Measurements from ENCODE around the gene WDR11. TPM values are rescaled to one million over a fixed set of nuclear protein-coding genes. Genes with fewer than 3 reads are reported as not detected.

WDR11 gene
- total and polyA plus RNA-seq, 9 of the 15 experiments (the other 6 are each of a cell fraction or from before 2014, with no cell fraction given), result 12.4 to 50.7 (median 23.6) TPM

DNA sequence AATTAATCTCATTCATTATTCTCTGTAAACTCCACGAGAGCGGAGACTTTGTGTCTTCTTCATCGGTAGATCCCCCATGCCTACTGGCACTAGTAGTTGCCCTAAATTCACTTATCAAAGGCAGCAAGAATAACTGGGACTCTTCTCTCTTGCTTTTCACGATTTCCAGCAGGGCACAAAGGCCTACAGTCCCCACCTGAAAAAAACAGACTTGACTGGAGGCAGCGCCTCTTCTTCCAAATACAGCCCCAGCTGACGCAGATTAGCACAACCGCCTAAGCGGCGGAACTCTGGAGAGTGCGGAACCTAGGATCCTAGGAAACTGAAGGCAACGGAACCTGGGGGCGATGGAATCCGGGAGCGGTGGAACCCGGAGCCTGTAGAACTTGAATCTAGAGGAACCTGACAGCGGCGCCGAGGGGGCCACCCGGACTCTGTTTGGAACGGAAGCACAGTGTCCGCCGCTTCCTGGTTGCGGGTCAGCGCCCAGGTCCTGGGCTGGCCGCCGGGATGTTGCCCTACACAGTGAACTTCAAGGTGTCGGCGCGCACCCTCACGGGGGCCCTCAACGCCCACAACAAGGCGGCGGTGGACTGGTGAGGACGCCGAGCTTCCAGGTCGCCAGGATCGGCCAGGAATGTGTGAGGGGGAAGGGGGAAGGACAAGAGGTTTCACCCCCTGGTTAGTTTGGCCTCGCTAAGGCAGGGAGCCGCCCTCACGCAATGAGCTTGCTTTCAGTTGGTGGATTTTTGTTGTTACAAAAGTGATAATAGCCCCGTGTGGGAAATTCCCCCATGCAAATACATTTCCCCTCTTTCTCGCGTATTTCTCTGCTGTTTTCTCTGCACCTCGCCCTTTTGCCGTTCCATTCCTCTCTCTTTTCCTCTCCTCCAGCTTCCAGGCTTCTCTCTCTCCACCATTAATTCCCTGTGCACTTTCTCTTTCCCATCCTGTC is at the start of gene WDR11 (continued):
- TF ChIP-seq TGIF2 (CRISPR knock-in tag; IDR thresholded peaks at IDR 0.05) (no peak), MYBL2 (IDR thresholded peaks at IDR 0.05; ENCODE audit: low read depth) (peak; percentile 31; the same call in 1 of the 2 replicates), MYBL2 (CRISPR knock-in tag; IDR thresholded peaks at IDR 0.05; ENCODE audit: borderline replicate concordance) (no peak), XRCC4 (IDR thresholded peaks at IDR 0.05; ENCODE audit: extremely low read depth, insufficient read depth, insufficient read length) (no peak), EP300 (IDR thresholded peaks at IDR 0.05; ENCODE audit: low read length) (peak; percentile 51), TCF3 (CRISPR knock-in tag; IDR thresholded peaks at IDR 0.05) (no peak), HDAC1 (IDR thresholded peaks at IDR 0.05) (peak in 1 of 2 experiments; percentile 75; a peak in 1 of 4 replicates), CBX5 (IDR thresholded peaks at IDR 0.05; ENCODE audit: borderline replicate concordance, low read depth) (no peak), CEBPB (tag; IDR thresholded peaks at IDR 0.05) (no peak), PTBP1 (IDR thresholded peaks at IDR 0.05; ENCODE audit: low read depth, low read length) (no peak), POLR2AphosphoS2 (IDR thresholded peaks at IDR 0.05; ENCODE audit: low read length) (no peak), RFX5 (IDR thresholded peaks at IDR 0.05; ENCODE audit: low read depth, low read length) (no peak), ZNF586 (CRISPR knock-in tag; conservative IDR thresholded peaks at IDR 0.05) (no peak), MCM2 (IDR thresholded peaks at IDR 0.05; ENCODE audit: low read depth) (no peak), ZBTB1 (CRISPR knock-in tag; IDR thresholded peaks at IDR 0.05; ENCODE audit: borderline replicate concordance, low read depth) (no peak), ZC3H4 (CRISPR knock-in tag; IDR thresholded peaks at IDR 0.05; ENCODE audit: borderline replicate concordance) (no peak), ZBTB7A (IDR thresholded peaks at IDR 0.05; ENCODE audit: borderline replicate concordance, control insufficient read depth, low read depth, low read length) (no peak), NCOA1 (IDR thresholded peaks at IDR 0.05; ENCODE audit: low read depth) (peak; percentile 97), PHTF2 (CRISPR knock-in tag; IDR thresholded peaks at IDR 0.05) (no peak), MAFK (IDR thresholded peaks at IDR 0.05; ENCODE audit: low read length) (no peak)
- TF ChIP-seq, protein P1, sequence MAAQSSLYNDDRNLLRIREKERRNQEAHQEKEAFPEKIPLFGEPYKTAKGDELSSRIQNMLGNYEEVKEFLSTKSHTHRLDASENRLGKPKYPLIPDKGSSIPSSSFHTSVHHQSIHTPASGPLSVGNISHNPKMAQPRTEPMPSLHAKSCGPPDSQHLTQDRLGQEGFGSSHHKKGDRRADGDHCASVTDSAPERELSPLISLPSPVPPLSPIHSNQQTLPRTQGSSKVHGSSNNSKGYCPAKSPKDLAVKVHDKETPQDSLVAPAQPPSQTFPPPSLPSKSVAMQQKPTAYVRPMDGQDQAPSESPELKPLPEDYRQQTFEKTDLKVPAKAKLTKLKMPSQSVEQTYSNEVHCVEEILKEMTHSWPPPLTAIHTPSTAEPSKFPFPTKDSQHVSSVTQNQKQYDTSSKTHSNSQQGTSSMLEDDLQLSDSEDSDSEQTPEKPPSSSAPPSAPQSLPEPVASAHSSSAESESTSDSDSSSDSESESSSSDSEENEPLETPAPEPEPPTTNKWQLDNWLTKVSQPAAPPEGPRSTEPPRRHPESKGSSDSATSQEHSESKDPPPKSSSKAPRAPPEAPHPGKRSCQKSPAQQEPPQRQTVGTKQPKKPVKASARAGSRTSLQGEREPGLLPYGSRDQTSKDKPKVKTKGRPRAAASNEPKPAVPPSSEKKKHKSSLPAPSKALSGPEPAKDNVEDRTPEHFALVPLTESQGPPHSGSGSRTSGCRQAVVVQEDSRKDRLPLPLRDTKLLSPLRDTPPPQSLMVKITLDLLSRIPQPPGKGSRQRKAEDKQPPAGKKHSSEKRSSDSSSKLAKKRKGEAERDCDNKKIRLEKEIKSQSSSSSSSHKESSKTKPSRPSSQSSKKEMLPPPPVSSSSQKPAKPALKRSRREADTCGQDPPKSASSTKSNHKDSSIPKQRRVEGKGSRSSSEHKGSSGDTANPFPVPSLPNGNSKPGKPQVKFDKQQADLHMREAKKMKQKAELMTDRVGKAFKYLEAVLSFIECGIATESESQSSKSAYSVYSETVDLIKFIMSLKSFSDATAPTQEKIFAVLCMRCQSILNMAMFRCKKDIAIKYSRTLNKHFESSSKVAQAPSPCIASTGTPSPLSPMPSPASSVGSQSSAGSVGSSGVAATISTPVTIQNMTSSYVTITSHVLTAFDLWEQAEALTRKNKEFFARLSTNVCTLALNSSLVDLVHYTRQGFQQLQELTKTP (IDR thresholded peaks at IDR 0.05; ENCODE audit: low read depth in 1 of 2, partially characterized antibody in 2 of 2), result peak in 1 of 2 experiments; percentile 20
- TF ChIP-seq, protein P2, sequence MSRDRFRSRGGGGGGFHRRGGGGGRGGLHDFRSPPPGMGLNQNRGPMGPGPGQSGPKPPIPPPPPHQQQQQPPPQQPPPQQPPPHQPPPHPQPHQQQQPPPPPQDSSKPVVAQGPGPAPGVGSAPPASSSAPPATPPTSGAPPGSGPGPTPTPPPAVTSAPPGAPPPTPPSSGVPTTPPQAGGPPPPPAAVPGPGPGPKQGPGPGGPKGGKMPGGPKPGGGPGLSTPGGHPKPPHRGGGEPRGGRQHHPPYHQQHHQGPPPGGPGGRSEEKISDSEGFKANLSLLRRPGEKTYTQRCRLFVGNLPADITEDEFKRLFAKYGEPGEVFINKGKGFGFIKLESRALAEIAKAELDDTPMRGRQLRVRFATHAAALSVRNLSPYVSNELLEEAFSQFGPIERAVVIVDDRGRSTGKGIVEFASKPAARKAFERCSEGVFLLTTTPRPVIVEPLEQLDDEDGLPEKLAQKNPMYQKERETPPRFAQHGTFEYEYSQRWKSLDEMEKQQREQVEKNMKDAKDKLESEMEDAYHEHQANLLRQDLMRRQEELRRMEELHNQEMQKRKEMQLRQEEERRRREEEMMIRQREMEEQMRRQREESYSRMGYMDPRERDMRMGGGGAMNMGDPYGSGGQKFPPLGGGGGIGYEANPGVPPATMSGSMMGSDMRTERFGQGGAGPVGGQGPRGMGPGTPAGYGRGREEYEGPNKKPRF (IDR thresholded peaks at IDR 0.05; ENCODE audit: low read depth, low read length), result no peak

All from K562 (cell line).